GM19467 (cell line): ENCODE data around the gene BRD7.

Source experiments
- ATAC-seq: cut with Tn5 transposase; IDR thresholded peaks from one replicate; pipeline ENCODE4 v1.9.1; 2021; ENCODE audit warnings: mild to moderate bottlenecking, moderate library complexity; ENCODE audit not compliant: unreplicated experiment

BRD7 gene

DNA sequence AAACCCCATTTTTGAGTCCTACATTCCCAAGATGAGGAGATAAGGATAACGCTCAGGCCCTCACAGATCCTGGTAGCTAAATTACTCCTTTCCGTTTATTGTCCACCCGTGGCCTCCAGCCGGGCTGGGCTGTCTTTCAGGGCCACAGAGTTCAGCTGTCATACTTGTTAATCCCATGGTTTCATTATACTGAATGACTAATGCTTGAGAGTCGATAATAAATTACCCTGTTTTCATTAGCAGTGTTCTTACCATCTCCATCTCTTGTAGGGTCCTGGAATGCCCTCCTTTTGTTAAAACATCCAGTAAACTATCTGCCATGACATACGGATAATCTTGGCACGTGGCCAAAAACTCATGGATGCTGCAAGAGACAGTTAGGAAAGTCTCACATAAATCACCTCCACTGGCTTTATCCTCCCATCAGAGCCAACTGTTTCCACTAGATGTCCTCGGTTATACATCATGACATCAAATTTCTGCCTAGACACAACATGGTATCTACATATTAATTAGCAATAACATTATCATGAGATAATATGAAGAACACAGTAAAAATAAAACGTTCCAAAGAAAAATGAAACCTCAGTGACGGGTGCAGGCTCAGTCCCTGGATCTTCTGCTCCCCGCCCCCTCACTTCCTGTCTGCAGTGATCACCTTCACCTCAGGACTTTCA is 45.3 kb downstream of the BRD7 start:
- ATAC-seq = no peak

DNA sequence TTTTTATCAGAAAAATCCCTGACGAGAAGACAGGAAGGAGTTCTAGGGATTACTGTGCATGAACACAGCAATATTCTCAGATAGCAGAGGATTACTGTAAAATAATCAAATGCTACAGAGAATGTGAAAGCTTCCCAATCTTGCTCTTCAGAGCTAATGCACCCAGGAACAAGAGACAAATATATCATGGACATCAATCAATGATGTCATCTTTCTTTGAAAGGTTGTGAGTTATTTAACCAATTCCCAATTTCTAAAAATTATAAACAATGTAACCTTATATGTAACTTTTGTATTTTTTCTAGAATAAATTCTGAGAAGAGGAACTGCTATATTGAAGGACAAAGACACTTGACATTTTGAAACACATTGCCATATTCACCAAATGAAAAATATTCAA is 46.5 kb downstream of the BRD7 start:
- ATAC-seq = no peak

DNA sequence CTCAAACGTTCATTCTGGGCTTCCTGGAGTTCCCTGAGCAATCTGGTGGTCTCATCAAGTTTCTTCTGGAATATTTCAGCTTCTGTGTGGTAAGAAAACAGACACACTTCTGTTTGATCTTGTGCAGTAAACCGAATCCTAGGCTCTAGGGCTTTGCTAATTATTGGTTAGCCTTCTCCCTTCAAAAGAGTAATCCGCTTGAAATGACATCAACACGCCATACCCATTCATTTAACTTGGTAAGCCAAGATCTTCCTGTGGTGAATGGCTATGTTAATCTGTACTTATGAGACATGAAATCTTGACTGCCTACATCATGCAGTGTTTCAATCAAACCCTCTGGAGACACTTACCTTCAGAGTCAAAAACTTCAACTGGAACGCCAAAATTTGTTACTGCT is 48.5 kb downstream of the BRD7 start:
- ATAC-seq = no peak

DNA sequence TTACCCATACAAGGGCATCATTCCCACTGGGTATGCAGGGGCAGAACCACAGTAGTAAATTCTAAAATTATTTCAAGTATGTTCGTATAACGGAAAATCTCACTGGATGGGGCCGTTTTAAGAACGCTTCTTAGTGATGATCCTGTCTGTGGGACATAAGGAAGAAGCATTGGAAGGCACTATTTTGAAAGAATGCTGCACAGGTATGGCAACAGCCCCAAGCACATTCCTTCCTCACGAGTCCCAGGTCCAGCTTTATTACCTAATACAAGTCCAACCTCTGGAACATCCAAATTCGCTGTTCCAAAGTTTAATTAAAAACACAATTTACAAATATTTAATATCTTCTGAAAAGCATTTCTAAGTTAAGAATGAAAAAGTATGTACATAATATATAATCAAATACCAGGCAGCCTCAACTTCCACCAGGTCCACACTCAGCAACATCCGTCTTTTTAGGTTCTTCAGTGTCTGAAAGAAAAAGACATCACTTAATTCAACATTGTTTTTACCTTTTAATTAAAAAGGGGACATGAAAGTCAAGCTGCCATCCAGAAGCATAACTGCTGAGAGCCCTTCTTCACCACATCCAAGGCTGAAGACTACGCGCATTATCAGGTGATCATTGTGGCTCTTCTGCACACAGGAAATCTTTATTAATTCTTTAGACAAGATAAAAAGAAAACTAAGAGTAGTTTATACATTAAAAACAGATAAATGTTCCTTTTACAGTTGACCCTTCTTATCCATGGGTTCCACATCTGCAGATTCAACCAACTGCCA is 49.8 kb downstream of the BRD7 start:
- no peak for ATAC-seq

DNA sequence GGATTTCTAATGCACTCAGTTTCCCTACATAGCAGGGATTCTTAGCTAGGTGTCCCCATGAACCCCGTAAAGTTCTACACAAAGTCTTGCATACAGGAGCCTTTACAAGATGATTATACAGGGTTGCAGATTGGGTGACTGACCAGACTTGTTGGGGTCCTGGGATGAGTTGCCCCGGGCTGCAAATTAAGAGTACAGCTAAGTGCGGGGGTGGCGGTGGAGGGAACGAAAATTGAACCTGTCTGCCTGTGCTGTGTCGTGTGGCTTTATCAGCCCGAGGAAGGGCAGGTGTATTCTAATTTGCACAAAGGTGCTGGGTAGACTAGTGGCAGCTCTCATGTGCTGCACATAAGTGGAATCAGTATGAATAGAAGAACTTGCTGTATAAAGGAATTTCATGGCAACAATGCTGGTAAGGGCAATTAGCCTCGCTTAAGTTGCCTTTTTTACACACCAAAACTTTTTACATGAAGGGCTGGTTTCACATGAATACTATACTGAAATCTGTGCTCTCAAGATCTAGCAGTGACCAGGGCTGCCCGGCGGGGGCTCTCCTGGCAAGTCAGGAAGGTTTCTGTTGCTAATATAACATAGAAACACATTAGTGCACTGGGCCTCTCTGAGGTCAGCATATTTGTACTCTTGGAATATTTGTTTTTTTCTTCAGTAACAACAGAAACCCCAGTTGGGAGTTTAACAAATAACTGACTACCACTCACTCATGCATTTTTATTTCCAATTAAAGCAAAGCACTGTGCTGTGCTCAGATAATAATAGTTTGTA is 51.7 kb downstream of the BRD7 start:
- ATAC-seq = no peak

DNA sequence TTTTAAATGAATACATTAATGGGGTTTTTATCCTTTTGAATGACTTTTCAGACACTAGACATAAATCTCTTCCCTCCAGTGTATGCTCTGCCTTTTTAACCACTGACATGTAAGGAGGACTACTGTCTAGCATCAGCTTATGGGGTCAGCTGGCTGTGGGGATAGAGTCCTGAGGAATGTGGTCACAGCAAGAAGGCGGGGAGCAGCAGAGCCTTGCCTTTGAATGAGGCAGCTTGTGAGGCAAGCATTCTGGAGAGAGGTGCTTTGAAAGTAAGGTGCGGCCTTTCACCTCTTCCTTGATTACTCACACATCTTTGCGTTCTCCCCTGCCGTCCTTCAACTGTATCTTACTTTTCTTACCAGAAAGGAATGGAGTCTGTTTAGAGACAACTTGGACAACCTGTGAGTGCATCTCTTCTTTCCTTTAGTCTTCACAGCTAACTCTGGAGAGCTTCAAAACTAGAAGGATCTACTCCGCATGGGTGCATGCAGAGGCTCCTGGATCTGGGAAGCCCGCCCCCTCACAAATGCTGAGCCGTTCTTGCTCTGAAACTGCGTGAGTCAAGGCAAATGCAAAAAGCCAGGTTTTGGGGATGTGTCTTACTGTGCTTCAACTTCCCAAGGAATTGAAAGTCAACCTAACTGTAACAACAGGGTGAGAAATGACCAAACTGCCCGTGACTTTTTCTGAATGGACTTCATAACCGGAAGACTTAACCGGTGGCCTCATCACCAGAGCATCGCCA is 52.5 kb downstream of the BRD7 start:
- no peak for ATAC-seq

DNA sequence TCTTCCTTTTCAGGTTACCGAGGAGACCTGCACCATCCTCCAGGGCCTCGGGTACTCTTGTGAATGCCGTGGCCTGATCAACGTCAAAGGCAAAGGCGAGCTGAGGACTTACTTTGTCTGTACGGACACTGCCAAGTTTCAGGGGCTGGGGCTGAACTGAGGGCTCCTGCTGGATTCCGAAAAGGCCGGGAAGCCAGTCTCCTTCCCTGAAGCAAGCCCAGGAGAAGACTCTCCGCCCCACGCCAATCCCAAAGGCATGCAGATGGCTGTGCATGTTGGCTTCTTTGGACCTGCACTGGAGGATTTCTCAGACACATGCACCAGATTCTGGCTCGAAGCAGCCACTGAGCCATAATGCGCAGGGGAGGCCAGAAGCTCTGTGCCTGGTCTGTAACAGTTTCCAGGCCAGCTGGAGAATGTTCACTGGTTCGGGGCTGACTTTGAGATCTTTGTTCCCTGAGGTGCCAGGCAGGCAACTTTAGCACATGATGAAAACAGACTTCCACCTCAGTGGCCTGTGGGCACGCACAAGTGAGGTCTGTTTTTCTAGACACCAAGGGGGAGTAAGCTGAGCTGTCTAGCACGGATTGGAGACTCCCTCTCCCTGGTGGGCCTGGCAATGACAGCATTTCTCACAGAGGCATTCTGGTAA is 53.3 kb downstream of the BRD7 start:
- ATAC-seq = no peak

DNA sequence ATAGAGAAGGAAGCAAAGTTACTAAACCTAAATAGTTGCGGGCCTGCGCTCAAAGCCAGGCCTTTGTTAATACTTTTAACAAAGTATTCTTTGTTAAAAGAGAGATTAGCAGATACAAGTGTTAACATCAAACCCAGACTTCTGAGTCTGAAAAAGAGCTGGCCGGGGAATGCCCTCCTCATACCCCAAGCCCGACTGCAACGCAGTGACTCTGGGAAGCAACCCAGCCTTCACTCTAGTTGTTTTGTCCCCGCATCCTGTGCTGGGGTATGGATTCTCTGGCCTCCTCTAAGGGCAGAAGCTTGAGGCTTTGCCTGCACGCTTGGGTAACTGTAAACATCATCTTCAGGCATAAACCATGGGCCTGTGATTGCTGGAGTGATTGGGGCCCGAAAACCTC is 54.1 kb downstream of the BRD7 start:
- no peak for ATAC-seq

DNA sequence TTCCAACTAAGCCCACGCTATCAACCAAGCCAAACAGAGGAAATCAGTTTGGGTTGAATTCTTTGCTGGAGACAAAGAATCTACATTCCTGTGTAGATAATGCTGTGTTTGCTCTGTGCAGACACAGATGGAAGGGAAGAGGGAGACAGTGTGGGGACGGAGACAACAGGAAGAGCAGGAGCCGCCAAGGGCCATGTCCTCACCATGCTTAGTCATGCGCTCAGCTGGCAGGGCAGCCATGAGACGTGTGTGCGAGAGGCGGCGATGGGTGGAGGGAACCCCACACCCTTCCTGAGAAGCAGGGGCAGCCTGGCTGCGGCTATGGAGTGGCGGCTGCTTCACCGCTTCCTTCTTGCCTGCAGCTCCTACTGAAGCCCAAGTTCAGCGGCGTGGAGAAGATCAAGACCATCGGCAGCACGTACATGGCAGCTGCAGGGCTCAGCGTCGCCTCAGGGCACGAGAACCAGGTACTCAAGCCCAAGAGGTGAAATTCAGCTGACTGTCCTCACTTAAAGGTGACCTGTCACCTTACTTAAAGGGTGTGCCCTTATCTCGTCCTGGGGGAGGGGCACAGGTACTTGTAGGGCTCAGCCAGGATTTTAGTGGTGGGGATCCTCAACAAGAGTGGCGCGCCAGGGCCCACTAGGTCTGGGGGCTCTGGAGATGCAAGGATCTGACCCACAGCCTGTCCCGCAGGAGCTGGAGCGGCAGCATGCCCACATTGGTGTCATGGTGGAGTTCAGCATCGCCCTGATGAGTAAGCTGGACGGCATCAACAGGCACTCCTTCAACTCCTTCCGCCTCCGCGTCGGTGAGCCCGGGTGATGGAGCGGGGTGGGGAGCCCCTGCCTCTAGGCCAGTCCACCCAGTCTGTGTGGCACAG is 55.0 kb downstream of the BRD7 start:
- ATAC-seq = no peak

DNA sequence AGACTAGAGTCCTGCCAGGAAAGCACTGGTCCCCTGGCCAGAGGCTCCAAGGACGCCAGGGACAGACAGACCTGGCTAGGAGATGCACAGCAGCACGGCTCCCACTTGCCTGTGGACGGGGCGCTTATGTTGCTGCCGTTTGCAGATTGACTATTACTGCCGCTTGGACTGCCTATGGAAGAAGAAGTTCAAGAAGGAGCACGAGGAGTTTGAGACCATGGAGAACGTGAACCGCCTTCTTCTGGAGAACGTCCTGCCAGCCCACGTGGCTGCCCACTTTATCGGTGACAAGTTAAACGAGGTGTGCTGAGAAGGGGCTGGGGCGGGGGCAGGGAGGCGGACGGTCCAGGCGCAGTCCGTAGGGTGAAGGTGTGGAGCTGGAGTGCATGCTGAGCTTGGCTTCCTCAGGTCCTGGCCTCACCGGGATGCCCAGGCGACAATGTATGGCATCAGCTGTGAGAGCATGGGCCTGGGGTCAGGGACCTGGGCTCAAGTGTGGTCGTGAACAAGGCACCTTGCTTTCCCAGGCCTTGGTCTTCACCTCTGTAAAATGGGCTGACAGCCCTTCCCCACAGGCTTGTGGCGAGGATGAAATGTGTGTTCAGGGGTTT is 56.8 kb downstream of the BRD7 start:
- no peak for ATAC-seq

DNA sequence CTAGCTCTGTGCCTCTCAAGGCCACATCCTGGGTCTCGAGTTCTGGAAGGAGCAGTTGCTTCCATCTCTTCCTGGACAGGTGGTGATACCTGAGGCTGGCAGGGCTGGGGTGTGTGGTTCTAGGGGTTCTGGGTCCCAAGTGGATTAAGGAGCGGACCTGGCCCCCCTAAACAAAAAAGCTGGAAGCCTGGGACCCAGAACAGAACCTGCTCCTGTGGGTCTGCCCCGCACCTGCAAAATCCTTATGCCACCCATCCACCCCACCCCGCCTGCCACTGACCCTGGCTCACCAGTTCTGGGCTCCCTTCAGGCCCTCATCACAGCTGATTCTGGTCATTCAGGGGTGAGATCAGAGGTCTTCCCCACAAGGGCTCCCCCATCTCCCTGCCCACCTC is 57.7 kb downstream of the BRD7 start:
- ATAC-seq = no peak

DNA sequence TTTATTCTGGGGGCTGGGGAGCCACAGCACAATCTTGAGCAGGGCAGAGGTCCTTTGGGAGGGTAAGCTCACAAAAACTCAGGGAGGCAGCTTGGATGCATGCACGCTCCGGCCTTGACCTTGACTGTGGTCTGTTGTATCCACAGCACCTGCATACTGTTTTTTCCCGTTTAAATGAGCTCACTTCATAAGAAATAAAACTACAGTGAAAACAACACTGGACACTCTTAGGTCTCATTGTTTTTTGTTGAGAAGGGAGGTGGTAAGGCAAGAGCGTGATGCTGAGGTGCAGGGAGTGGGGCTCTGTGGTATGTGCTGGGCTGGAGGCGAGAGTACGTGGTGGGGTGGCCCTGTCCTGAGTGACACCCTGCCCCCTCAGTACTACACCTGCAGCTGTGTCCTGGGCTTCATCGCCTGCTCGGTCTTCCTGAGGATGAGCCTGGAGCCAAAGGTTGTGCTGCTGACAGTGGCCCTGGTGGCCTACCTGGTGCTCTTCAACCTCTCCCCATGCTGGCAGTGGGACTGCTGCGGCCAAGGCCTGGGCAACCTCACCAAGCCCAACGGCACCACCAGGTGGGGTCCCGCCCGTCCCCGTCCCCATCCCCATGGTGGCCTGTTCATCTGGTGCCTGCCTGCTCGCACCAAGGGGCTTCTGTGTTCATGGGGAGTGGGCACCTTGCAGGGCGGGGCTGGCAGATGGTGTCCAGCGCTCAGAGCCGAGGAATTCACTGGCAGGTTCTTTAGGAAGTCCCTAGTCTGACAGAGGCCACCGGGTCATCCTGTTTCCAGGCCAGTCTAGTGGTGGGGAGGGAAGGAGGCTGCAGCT is 58.3 kb downstream of the BRD7 start:
- no peak for ATAC-seq

DNA sequence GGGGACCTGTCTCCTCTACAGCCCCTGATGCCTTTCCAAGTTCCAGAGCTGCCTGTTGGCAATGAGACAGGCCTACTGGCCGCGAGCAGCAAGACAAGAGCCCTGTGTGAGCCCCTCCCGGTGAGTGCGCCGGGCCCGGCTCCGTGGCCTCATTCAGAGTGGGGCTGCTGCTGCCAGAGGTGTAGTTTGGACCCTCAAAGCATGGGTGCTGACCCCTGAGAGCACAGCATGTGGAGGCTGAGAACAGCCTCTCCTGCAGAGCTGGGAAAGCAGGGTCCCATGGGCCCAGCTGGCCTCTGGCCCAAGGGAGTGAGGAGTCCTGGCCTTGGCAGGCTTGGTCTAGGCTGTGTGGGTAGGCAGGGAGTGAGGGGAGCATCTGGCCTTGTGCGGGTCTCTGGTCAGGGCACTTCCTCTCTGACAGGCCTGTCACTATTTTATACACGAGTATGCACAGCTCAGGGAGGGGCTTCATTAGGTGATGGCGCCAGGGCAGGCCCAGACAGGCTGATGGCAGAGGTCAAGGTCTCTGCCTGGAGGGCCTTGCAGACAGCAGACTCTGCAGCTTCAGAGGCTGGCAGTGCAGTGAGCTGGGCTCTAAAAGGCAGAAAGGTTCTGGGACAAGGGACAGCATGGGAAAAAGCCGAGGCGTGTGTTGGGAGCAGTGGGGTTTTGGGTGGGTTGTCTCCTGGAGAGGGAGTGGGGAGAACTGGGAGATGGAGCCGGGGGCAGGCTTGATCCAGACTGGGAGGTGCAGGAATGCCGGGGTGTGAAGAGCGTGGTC is 59.1 kb downstream of the BRD7 start:
- no peak for ATAC-seq

DNA sequence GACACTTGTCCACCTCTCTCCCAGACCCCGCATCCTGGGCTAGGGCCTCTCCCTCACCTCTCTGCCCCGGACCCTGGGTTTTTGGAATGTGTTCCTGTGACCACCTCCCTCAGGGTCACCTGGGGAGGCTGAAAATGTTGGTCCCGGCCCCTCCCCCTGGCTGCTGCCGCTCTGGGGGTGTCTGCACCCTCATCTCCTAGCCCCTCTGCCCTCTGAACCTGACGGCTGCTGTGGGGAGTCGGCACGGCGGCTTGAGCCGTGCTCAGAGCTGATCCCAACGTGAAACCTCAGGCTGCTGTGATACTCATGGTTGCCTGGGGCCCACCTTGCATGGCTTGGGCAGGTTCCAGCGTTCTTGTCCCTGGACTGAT is 59.6 kb downstream of the BRD7 start:
- ATAC-seq = no peak

DNA sequence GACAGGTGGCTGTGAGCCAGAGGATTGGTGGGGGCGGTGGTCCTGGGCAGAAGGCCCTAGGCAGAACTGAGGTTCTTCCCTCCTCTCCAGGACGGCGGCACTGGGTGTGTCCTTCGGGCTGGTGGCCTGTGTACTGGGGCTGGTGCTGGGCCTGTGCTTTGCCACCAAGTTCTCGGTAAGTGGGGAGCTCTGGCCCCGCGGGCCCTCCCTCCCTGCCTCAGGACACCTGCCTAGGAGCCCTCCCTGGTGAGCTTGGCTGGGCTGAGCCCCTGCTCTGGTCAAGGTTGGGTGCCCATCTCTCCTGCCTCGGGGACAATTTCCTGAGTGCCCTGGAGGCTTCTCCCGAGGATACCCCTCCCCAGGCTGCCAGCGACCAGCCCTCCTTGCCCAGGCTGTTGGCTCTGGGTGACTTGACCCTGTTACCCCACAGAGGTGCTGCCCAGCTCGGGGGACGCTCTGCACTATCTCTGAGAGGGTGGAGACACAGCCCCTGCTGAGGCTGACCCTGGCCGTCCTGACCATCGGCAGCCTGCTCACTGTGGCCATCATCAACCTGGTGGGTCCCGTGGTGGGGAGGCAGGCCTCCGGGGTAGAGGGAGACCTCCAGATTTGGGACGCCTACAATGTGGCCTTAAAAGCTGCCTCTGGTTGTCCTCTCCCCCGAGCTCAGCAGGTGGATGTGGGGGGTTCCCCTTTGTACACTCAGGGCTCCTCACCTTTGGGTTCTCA is 60.4 kb downstream of the BRD7 start:
- ATAC-seq = no peak

DNA sequence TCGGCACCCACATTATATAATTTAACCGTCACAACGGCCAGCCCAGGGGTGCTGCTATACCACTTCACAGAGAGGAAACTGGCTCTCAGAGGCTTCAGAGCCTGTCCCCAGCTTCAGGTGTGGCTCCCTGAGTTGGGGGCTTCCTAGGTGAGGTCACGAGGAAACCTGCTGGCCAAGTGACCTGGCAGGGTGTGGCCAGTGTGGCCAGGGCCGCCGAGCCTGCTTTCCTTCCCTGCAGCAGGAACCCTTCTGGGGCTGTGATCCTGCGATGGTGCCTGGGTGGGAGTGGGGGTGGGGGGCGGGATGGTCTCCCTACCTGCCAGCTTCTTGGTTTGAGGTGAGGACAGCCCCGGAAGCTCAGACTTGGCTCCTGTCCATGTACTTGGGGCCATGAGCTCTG is 62.5 kb downstream of the BRD7 start:
- ATAC-seq = no peak

DNA sequence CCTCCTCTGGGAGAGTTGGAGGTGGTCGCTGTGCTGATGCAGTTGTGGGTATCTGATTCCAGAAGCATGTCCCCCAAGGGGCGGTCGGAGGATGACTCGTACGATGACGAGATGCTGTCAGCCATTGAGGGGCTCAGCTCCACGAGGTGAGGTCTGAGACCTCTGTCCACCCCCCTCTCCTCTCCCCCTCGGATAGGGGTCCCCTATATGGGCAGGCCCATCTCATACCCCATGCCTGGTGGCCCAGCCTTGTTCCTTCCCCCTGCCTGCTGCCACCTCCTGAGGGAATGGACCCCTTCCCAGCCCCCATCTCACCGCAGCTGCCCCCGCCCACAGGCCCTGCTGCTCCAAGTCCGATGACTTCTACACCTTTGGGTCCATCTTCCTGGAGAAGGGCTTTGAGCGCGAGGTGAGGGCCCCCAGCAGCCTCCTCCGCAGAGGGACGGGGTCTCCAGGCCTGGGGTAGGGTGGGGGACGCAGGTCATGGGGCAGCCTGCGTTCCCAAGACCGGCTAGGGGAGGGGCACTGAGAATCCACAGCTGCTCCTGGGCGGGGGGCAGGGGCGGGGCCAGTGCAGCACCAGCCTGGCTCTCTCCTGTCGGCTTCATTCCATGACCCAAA is 63.2 kb downstream of the BRD7 start:
- ATAC-seq = no peak
